ENCODE data around the gene MED13L. TPM values are rescaled to one million over a fixed set of nuclear protein-coding genes. Genes with fewer than 3 reads are reported as not detected.

The MED13L gene
- total and polyA plus RNA-seq, 2 of the 4 experiments (the other 2 are of a cell fraction), result 17.9 to 49.1 TPM

DNA sequence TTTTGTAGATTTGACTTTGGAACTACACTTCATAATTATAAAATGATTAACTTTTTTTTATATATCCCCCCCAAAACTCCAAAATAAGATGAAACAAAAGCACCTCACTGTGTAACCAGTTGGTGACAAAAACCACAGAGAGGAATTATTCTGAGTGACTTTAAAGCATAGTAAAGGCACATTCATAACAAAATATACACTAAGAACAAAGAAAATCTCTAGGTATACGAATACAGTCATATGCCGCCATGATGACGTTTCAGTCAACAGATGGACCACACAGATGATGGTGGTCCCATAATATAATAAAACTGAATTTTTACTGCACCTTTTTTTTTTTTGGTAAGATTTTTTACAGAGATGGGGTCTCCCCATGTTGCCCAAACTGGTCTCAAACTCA lies 70.7 kb downstream of the MED13L start:
- no peak overlapping the region for H4K8ac ChIP-seq (ENCODE audit: low read depth in 2 of 2, low read length in 2 of 2)
- no peak for DNase-seq
- no peak overlapping the region for H3K18ac ChIP-seq (ENCODE audit: low read depth, low read length)
- no peak overlapping the region for H3K23ac ChIP-seq (ENCODE audit: low read depth, low read length)
- H2AK9ac ChIP-seq (replicated peaks; ENCODE audit: low read depth, low read length, poor library complexity), result no peak overlapping the region
- H3K56ac ChIP-seq (ENCODE audit: extremely low read depth, insufficient read depth, low read length), result no peak overlapping the region
- ATAC-seq (ENCODE audit: low read depth), result no peak
- no peak overlapping the region for H2BK120ac ChIP-seq (ENCODE audit: low read depth, low read length)
- TF ChIP-seq CHD1 (IDR thresholded peaks at IDR 0.05; ENCODE audit: low read depth, low read length) (no peak), MXI1 (IDR thresholded peaks at IDR 0.05; ENCODE audit: borderline replicate concordance, low read depth, low read length) (no peak), NFE2L2 (IDR thresholded peaks at IDR 0.05; ENCODE audit: low read depth, low read length) (no peak), RFX5 (IDR thresholded peaks at IDR 0.05; ENCODE audit: low read depth, low read length) (no peak), POLR2A (IDR thresholded peaks at IDR 0.05; ENCODE audit: low read depth, low read length) (no peak), ELK1 (IDR thresholded peaks at IDR 0.05; ENCODE audit: borderline replicate concordance, low read depth, low read length) (no peak), USF2 (IDR thresholded peaks at IDR 0.05; ENCODE audit: low read depth, low read length) (no peak)
- TF ChIP-seq, protein P1, sequence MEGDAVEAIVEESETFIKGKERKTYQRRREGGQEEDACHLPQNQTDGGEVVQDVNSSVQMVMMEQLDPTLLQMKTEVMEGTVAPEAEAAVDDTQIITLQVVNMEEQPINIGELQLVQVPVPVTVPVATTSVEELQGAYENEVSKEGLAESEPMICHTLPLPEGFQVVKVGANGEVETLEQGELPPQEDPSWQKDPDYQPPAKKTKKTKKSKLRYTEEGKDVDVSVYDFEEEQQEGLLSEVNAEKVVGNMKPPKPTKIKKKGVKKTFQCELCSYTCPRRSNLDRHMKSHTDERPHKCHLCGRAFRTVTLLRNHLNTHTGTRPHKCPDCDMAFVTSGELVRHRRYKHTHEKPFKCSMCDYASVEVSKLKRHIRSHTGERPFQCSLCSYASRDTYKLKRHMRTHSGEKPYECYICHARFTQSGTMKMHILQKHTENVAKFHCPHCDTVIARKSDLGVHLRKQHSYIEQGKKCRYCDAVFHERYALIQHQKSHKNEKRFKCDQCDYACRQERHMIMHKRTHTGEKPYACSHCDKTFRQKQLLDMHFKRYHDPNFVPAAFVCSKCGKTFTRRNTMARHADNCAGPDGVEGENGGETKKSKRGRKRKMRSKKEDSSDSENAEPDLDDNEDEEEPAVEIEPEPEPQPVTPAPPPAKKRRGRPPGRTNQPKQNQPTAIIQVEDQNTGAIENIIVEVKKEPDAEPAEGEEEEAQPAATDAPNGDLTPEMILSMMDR (conservative IDR thresholded peaks at IDR 0.05; ENCODE audit: low read depth, low read length), result no peak
- POLR2A ChIA-PET (ENCODE audit: unreplicated experiment), result no interaction called here
- H3K4ac ChIP-seq (ENCODE audit: low read depth, low read length), result no peak overlapping the region
- WGBS, 2 experiments (ENCODE audit: extremely low coverage in 2 of 2, insufficient read length in 1 of 2), result no CpG with 5 or more reads among the region's 3 CpGs
- no peaks in the 10 kb centered on the region for H3K27me3 ChIP-seq (ENCODE audit: control insufficient read depth, insufficient read depth, low read length)
- intact Hi-C loops (cut with micrococcal nuclease), result no loop called here
- H2BK15ac ChIP-seq (ENCODE audit: low read depth, low read length), result no peak overlapping the region
- H3K27ac ChIP-seq (ENCODE audit: insufficient read depth, low read length), result no peak overlapping the region
- H3K36me3 ChIP-seq (ENCODE audit: control insufficient read depth, insufficient read depth, low read length), result no peaks in the 10 kb centered on the region; the same call in 1 of the 2 replicates
- H4K5ac ChIP-seq (ENCODE audit: low read depth, low read length), result no peak overlapping the region
- peaks cover 10% of the 10 kb centered on the region for H3K4me1 ChIP-seq (ENCODE audit: control insufficient read depth, insufficient read depth, low read length)
- dilution Hi-C loops (cut with HindIII; ENCODE audit: low sequenced_read_pairs, unreplicated experiment), result no loop called here
- H2BK5ac ChIP-seq (ENCODE audit: low read depth, low read length, poor library complexity, severe bottlenecking), result no peak overlapping the region
- peaks cover 32 to 76% of the 10 kb centered on the region in 2 experiments for H3K79me1 ChIP-seq (ENCODE audit: low read depth in 1 of 2, low read length in 2 of 2)
- CTCF ChIA-PET, result no interaction called here
- no peak overlapping the region for H3K9ac ChIP-seq (ENCODE audit: low read depth, low read length)
- no peak overlapping the region for H2BK20ac ChIP-seq (ENCODE audit: low read depth, low read length)
- no peak overlapping the region for H3K14ac ChIP-seq (replicated peaks; ENCODE audit: low read depth, low read length)
- BruUV-seq (replicated peaks), result no TSS peak
- no peak overlapping the region for H2AFZ ChIP-seq (replicated peaks; ENCODE audit: low read length, poor library complexity)
- H2AK5ac ChIP-seq (ENCODE audit: low read depth, low read length), result no peak overlapping the region
- H3K9me1 ChIP-seq (ENCODE audit: insufficient read depth, low read length), result peaks cover 15% of the 10 kb centered on the region
- no peak overlapping the region for H3K4me2 ChIP-seq (ENCODE audit: low read depth, low read length)
- in situ Hi-C loops (cut with MboI; ENCODE audit: low sequenced_read_pairs), result no loop called here
- H4K20me1 ChIP-seq (ENCODE audit: insufficient read depth, low read length), result peaks cover 90% of the 10 kb centered on the region
- H4K91ac ChIP-seq (ENCODE audit: insufficient read depth, low read depth, low read length), result no peak overlapping the region
- no peaks in the 10 kb centered on the region for H3K9me3 ChIP-seq (ENCODE audit: control insufficient read depth, insufficient read depth, low read length)
- no peak overlapping the region for H3K4me3 ChIP-seq (ENCODE audit: insufficient read depth, low read depth, low read length)
